GM12872 (cell line): ENCODE results near the gene NR1I2.

Experiments
- TF ChIP-seq, protein P1 (sequence below): IDR thresholded peaks from 3 replicates; pipeline ENCODE4 v1.5.1; 2011; ENCODE audit warnings: low read depth, mild to moderate bottlenecking, low read length, moderate library complexity; ENCODE audit not compliant: insufficient read depth

NR1I2 gene

DNA sequence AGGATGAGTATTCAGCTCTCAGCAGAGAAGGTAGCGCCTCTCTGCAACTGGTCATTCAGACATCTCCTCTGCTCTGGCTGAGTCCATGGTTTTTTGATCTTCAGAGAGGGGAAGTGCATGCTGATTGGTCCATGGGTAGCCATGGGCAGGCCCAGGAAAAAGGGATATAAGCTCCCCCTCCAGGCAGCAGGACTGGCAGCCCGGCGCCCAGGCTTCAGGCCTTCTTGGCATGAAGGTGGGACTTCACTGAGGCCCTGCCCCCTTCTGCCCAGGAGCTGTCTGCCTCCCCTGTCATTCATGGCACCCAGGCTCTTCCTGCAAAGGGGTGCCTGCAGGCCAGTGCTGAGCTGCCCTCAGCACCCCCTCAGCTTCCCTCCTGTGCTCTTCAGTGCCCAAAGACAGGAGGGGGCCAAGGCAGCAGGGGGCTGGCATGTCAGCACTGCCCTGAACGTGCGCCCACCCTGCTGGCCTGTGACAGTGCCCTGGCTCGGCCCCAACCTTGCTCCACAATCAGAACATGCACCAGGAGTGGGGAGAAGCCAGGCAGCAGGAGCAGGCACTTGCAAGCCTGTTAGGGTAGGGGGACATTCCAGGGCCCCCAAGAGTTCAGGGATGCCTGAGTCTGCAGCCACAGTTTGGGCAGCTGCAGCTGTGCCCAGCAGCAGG lies 13.8 kb upstream of the NR1I2 start:
- TF ChIP-seq, protein P1, sequence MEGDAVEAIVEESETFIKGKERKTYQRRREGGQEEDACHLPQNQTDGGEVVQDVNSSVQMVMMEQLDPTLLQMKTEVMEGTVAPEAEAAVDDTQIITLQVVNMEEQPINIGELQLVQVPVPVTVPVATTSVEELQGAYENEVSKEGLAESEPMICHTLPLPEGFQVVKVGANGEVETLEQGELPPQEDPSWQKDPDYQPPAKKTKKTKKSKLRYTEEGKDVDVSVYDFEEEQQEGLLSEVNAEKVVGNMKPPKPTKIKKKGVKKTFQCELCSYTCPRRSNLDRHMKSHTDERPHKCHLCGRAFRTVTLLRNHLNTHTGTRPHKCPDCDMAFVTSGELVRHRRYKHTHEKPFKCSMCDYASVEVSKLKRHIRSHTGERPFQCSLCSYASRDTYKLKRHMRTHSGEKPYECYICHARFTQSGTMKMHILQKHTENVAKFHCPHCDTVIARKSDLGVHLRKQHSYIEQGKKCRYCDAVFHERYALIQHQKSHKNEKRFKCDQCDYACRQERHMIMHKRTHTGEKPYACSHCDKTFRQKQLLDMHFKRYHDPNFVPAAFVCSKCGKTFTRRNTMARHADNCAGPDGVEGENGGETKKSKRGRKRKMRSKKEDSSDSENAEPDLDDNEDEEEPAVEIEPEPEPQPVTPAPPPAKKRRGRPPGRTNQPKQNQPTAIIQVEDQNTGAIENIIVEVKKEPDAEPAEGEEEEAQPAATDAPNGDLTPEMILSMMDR = no peak

DNA sequence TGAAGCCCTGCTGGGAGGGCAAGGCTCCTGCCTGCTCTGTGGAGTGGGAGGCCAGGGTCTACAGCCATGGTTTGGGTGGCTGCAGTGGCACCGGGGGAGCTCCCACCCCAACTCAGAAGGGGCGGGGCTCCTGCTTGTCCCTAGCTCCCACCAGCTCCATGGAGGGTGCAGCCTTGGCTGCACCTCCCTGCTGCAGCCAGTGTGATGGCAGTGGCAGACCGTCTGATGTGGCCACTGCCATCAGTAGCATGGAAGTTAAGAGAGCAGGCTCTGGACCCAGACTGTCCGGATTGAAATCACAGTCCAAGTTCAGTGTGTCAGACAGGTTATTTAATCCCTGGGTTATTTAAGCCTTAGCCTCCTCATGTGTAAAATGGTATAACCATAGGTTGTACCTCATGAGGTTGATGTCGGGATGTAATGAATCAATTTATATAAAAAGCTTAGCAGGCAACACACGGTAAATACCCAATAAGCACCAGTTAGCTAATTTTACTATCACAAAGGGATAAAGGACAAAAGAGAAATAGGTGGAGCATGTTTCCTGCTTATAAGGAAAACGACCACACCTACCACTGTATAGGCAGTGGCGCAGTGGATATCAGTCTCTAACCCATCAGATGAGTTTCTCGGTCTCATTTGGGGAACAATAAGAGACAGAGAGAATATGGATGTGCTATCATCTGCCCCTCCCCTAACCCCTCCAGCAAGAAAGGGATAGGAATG lies 13.1 kb upstream of the NR1I2 start:
- TF ChIP-seq, protein P1 = no peak

GRCh38 chr3:119769394-119770149 lies 12.3 kb upstream of the NR1I2 start:
- TF ChIP-seq, protein P1 = no peak

GRCh38 chr3:119774444-119774843 lies 7.5 kb upstream of the NR1I2 start:
- TF ChIP-seq, protein P1 = no peak

- TF ChIP-seq, protein P1 = no peak
These were observed 5.6 kb upstream of the NR1I2 start for GRCh38 chr3:119776304-119776703.

GRCh38 chr3:119778176-119778575 lies 3.7 kb upstream of the NR1I2 start:
- TF ChIP-seq, protein P1 = no peak

- TF ChIP-seq, protein P1 = no peak
These were observed 3.1 kb upstream of the NR1I2 start for GRCh38 chr3:119778811-119779210.
